HG02938 (cell line): Measurements from ENCODE around the gene KIF5C.

Experiments
- ATAC-seq: cut with Tn5 transposase; IDR thresholded peaks from one replicate; pipeline ENCODE4 v1.9.1; 2021; ENCODE audit warnings: mild to moderate bottlenecking, moderate library complexity; ENCODE audit not compliant: unreplicated experiment

The KIF5C gene

GRCh38 chr2:149037851-149038250 is 162.8 kb downstream of the KIF5C start:
- no peak for ATAC-seq

GRCh38 chr2:149038442-149039212 is 163.6 kb downstream of the KIF5C start, which contains the start of gene LYPD6B:
Gene LYPD6B (plus strand): TSS chr2:149038699. CDS start chr2:149130949, 92,250 bp downstream.
- ATAC-seq = peak; percentile 52

GRCh38 chr2:149039213-149039724 is 164.2 kb downstream of the KIF5C start:
- no peak for ATAC-seq

- ATAC-seq = peak; percentile 45
Measured at GRCh38 chr2:149040451-149040850, 165.4 kb downstream of the KIF5C start.

- no peak for ATAC-seq
Measured at GRCh38 chr2:149041482-149041881, 166.5 kb downstream of the KIF5C start.

- no peak for ATAC-seq
Measured at GRCh38 chr2:149042881-149043280, 167.9 kb downstream of the KIF5C start.

- ATAC-seq = no peak
Measured at GRCh38 chr2:149044500-149044899, 169.5 kb downstream of the KIF5C start.

- ATAC-seq = no peak
Measured at GRCh38 chr2:149047118-149047517, 172.1 kb downstream of the KIF5C start.

- no peak for ATAC-seq
Measured at GRCh38 chr2:149049142-149049541, 174.1 kb downstream of the KIF5C start.

GRCh38 chr2:149050188-149050587 is 175.2 kb downstream of the KIF5C start:
- ATAC-seq = peak; percentile 95

- no peak for ATAC-seq
Measured at GRCh38 chr2:149055751-149056150, 180.7 kb downstream of the KIF5C start.

GRCh38 chr2:149056541-149057255 is 181.7 kb downstream of the KIF5C start:
- no peak for ATAC-seq

- ATAC-seq = no peak
Measured at GRCh38 chr2:149057401-149057800, 182.4 kb downstream of the KIF5C start.

GRCh38 chr2:149058936-149059335 is 183.9 kb downstream of the KIF5C start:
- no peak for ATAC-seq

- ATAC-seq = no peak
Measured at GRCh38 chr2:149059822-149060221, 184.8 kb downstream of the KIF5C start.

GRCh38 chr2:149061133-149061745 is 186.2 kb downstream of the KIF5C start:
- no peak for ATAC-seq

GRCh38 chr2:149062531-149062930 is 187.5 kb downstream of the KIF5C start:
- no peak for ATAC-seq

- no peak for ATAC-seq
Measured at GRCh38 chr2:149063177-149063576, 188.2 kb downstream of the KIF5C start.

GRCh38 chr2:149064365-149064841 is 189.4 kb downstream of the KIF5C start:
- ATAC-seq = no peak

GRCh38 chr2:149064856-149065630 is 190.0 kb downstream of the KIF5C start:
- no peak for ATAC-seq
